Measurements from ENCODE around the gene SBNO1.

- no peak for TF ChIP-seq CTCF (IDR thresholded peaks at IDR 0.05; ENCODE audit: low read depth, low read length)
- no peak for TF ChIP-seq MYC (IDR thresholded peaks at IDR 0.05; ENCODE audit: low read depth, low read length)
- no peak for TF ChIP-seq MAX (IDR thresholded peaks at IDR 0.05; ENCODE audit: low read depth, low read length)
Observed at GRCh38 chr12:123391546-123392343, 27.1 kb upstream of the SBNO1 start.
